ENCODE data around the gene CAMP.
"Not testable (repeated sequence)": the region's sequence is repeated elsewhere in the genome, so short reads cannot be mapped to it uniquely, and the experiment has no call there.

CAMP gene

GRCh38 chr3:48256557-48256956, 33.3 kb downstream of the CAMP start:
- DNase-seq: no peak

- no peak for DNase-seq
These were observed 35.2 kb downstream of the CAMP start for GRCh38 chr3:48258530-48258929.

GRCh38 chr3:48267782-48268181, 44.5 kb downstream of the CAMP start:
- DNase-seq: no peak

- DNase-seq: peak in 22 of 58 donors; percentile 5 to 72 (median 22)
These were observed 45.2 kb downstream of the CAMP start for GRCh38 chr3:48268381-48268935.

- DNase-seq: peak in 40 of 58 donors; percentile 14 to 83 (median 47)
These were observed 45.8 kb downstream of the CAMP start for GRCh38 chr3:48268936-48269561.

- DNase-seq: no peak
These were observed 46.3 kb downstream of the CAMP start for GRCh38 chr3:48269592-48269991.

GRCh38 chr3:48270306-48270705, 47.0 kb downstream of the CAMP start:
- DNase-seq: no peak

GRCh38 chr3:48271223-48271622, 47.9 kb downstream of the CAMP start:
- not testable (repeated sequence) for DNase-seq

GRCh38 chr3:48271763-48272498, 48.6 kb downstream of the CAMP start:
- no peak for DNase-seq

GRCh38 chr3:48273594-48274211, 50.4 kb downstream of the CAMP start:
- DNase-seq: peak in 35 of 58 donors; percentile 2 to 53 (median 12)

- no peak for DNase-seq
These were observed 51.2 kb downstream of the CAMP start for GRCh38 chr3:48274452-48274851.
